Endometrial microvascular endothelial cells (primary cell): ENCODE results near the gene SKI. TPM values are rescaled to one million over a fixed set of nuclear protein-coding genes. Genes with fewer than 3 reads are reported as not detected.
"Not testable (repeated sequence)": the region's sequence is repeated elsewhere in the genome, so short reads cannot be mapped to it uniquely, and the experiment has no call there.

Experiments
- in situ Hi-C: cut with HindIII; loops from 2 replicates; pipeline ENCODE4 v1.10.0; 2017; ENCODE audit warnings: low sequenced_read_pairs, low pct_unique_long_range_greater_than_20kb; ENCODE audit errors: inconsistent ontology term
- total RNA-seq: library from RNA; depleted of rRNA; stranded (reverse); fragments of >200 nt; gene quantifications from one replicate; pipeline ENCODE4 v1.2.3, GENCODE V29; 2015; ENCODE audit errors: inconsistent ontology term

SKI gene
- total RNA-seq, 1 donor from 2014 or later = 26.6 TPM

GRCh38 chr1:2318314-2319278 lies 90.5 kb downstream of the SKI start:
- in situ Hi-C loops = no loop called here

- in situ Hi-C loops = no loop called here
Observed at GRCh38 chr1:2319291-2319690, 91.2 kb downstream of the SKI start.

- in situ Hi-C loops = no loop called here
Observed at GRCh38 chr1:2320006-2320405, 91.9 kb downstream of the SKI start.

GRCh38 chr1:2320760-2321667 lies 92.9 kb downstream of the SKI start:
- in situ Hi-C loops = no loop called here

- in situ Hi-C loops = no loop called here
Observed at GRCh38 chr1:2322065-2322571, 94.0 kb downstream of the SKI start.

GRCh38 chr1:2322581-2323211 lies 94.6 kb downstream of the SKI start:
- in situ Hi-C loops = no loop called here

GRCh38 chr1:2323451-2323974 lies 95.4 kb downstream of the SKI start:
- in situ Hi-C loops = no loop called here

- in situ Hi-C loops = no loop called here
Observed at GRCh38 chr1:2324553-2325366, 96.6 kb downstream of the SKI start.

GRCh38 chr1:2326524-2326923 lies 98.4 kb downstream of the SKI start:
- in situ Hi-C loops = no loop called here

GRCh38 chr1:2327162-2327561 lies 99.0 kb downstream of the SKI start:
- in situ Hi-C loops = not testable (repeated sequence)

GRCh38 chr1:2327841-2328240 lies 99.7 kb downstream of the SKI start:
- in situ Hi-C loops = no loop called here

- in situ Hi-C loops = no loop called here
Observed at GRCh38 chr1:2328676-2329455, 100.7 kb downstream of the SKI start.

GRCh38 chr1:2330035-2330434 lies 101.9 kb downstream of the SKI start:
- in situ Hi-C loops = no loop called here

- in situ Hi-C loops = no loop called here
Observed at GRCh38 chr1:2330519-2331199, 102.5 kb downstream of the SKI start.

- in situ Hi-C loops = no loop called here
Observed at GRCh38 chr1:2331200-2331544, 103.1 kb downstream of the SKI start.

GRCh38 chr1:2331580-2331979 lies 103.5 kb downstream of the SKI start:
- in situ Hi-C loops = not testable (repeated sequence)

GRCh38 chr1:2334366-2334765 lies 106.2 kb downstream of the SKI start:
- in situ Hi-C loops = no loop called here
